T-cell (primary cell): ENCODE measurements around the gene PKIB. TPM values are rescaled to one million over a fixed set of nuclear protein-coding genes. Genes with fewer than 3 reads are reported as not detected.

Source experiments
- ATAC-seq, 4 experiments: fragments of 200-7000 bp in 3 of 4; fragments of 150-1000 bp in 1 of 4; cut with Tn5 transposase; replicated peaks in 1 of 4; 1 replicate in 3 of 4; 2 replicates in 1 of 4; pipeline ENCODE4 v1.10.0; 2021; ENCODE audit warnings: moderate library complexity in 3 of 4, mild to moderate bottlenecking in 2 of 4, moderate number of reproducible peaks in 1 of 4
- CTCF ChIA-PET, 2 donors: fragments of 300-600 bp; sonication (Branson Sonifier 250); formaldehyde crosslinking; loops; one replicate each; lab custom pipeline; 2022; ENCODE audit warnings: antibody characterized with exemption in 2 of 2; lab: Charles Lee
- POLR2A ChIA-PET, 2 donors: fragments of 300-600 bp; sonication (Branson Sonifier 250); formaldehyde crosslinking; loops; one replicate each; lab custom pipeline; 2022; ENCODE audit warnings: antibody characterized with exemption in 2 of 2; lab: Charles Lee
- DNase-seq, 35 experiments: peaks; one replicate each; pipeline versions ENCODE4 v3.0.0 to v3.0.0-alpha.2; 2013 to 2023
- H3K27ac ChIP-seq: one replicate; pipeline ENCODE4 v1.5.1; 2013; ENCODE audit warnings: low read length
- H3K27me3 ChIP-seq, 2 experiments: replicated peaks in 1 of 2; 1 replicate in 1 of 2; 2 replicates in 1 of 2; pipeline versions ENCODE4 v1.6.1 to v1.7.0; 2013; ENCODE audit warnings: low read length in 1 of 2, mixed read lengths in 1 of 2; ENCODE audit not compliant: control insufficient read depth in 2 of 2, insufficient read depth in 2 of 2; ENCODE audit errors: extremely low read depth in 1 of 2
- H3K36me3 ChIP-seq, 2 donors: 1 replicate in 1 of 2; 2 replicates in 1 of 2; pipeline versions ENCODE4 v1.6.1 to v1.7.0; 2013; ENCODE audit warnings: low read length in 1 of 2; ENCODE audit not compliant: control insufficient read depth in 2 of 2, insufficient read depth in 1 of 2; ENCODE audit errors: extremely low read depth in 1 of 2
- H3K4me1 ChIP-seq, 2 experiments: 1 replicate in 1 of 2; 2 replicates in 1 of 2; pipeline versions ENCODE4 v1.6.1 to v1.7.0; 2013; ENCODE audit warnings: low read length in 2 of 2, mixed read lengths in 1 of 2; ENCODE audit not compliant: insufficient read depth in 2 of 2, control insufficient read depth in 1 of 2; ENCODE audit errors: extremely low read depth in 1 of 2
- H3K4me3 ChIP-seq, 2 donors: 1 replicate in 1 of 2; 2 replicates in 1 of 2; pipeline versions ENCODE4 v1.5.1 to v1.7.0; 2013; ENCODE audit warnings: mild to moderate bottlenecking in 2 of 2, low read length in 1 of 2, moderate library complexity in 1 of 2; ENCODE audit not compliant: control insufficient read depth in 1 of 2; ENCODE audit errors: extremely low read depth in 1 of 2
- H3K9me3 ChIP-seq: 2 replicates; pipeline ENCODE4 v1.7.0; 2013
- H3K27ac Mint-ChIP-seq, 2 donors: one replicate each; pipeline ENCODE4 v1.8.0; 2020 to 2021; ENCODE audit warnings: mild to moderate bottlenecking in 2 of 2, mixed read lengths in 2 of 2
- H3K27me3 Mint-ChIP-seq, 2 donors: one replicate each; pipeline ENCODE4 v1.8.0; 2021 to 2022; ENCODE audit warnings: mixed read lengths in 2 of 2
- H3K36me3 Mint-ChIP-seq: one replicate; pipeline ENCODE4 v1.8.0; 2021; ENCODE audit warnings: mixed read lengths
- H3K4me1 Mint-ChIP-seq, 3 donors: one replicate each; pipeline ENCODE4 v1.8.0; 2020 to 2022; ENCODE audit warnings: mixed read lengths in 3 of 3, mild to moderate bottlenecking in 1 of 3
- H3K4me3 Mint-ChIP-seq, 3 donors: one replicate each; pipeline ENCODE4 v1.8.0; 2020 to 2022; ENCODE audit warnings: mild to moderate bottlenecking in 3 of 3, mixed read lengths in 3 of 3, moderate library complexity in 3 of 3
- H3K9me3 Mint-ChIP-seq, 3 donors: one replicate each; pipeline ENCODE4 v1.8.0; 2020 to 2022; ENCODE audit warnings: mixed read lengths in 3 of 3
- WGBS: methylation state at CpG from one replicate; pipeline ENCODE4 v1.1.5; 2013; ENCODE audit warnings: missing lambda C conversion rate; ENCODE audit not compliant: insufficient coverage; 5-methylcytosine and 5-hydroxymethylcytosine counted together
- total RNA-seq, 35 experiments: library from RNA in 6 of 35; stranded (reverse) in 6 of 35; fragments of 120-200 nt in 1 of 35; gene quantifications; one replicate each; pipeline versions ENCODE4 v1.2.1 to v1.2.4 and lab custom pipeline; 2013 to 2026

Gene PKIB
- total RNA-seq, 5 donors from 2014 or later (not counting 1 experiment from before 2014, with no cell fraction given) = 0.47 to 2.1 (median 1.1) TPM

DNA sequence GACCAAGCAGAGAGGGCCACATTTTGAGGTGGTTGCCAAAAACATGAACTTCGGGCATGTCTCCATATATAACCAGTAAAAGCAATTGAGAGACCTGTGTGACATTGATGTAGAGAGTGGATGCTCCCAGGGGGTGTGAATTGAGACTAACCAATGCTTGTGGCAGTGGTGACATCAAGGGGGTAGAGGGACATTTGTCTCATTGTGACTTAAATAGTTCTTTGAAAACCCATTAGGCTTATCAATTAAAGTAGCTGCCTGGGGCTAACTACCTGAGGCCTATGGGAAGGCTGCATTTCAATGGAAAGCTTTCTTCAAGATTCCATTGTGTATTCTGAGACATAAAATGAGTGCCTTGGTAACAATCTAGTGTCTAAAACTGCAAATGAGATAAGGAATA lies 87.3 kb downstream of the PKIB start:
- H3K27ac Mint-ChIP-seq = no peak overlapping the region
- CTCF ChIA-PET = no interaction called here
- POLR2A ChIA-PET = no interaction called here
- no CpG with 5 or more reads among the region's 1 CpG for WGBS
- ATAC-seq (no peak), DNase-seq (no peak)
- no peaks in the 10 kb centered on the region for H3K27me3 ChIP-seq
- H3K27ac ChIP-seq = no peak overlapping the region
- H3K36me3 ChIP-seq = no peaks in the 10 kb centered on the region
- H3K4me1 Mint-ChIP-seq = no peaks in the 10 kb centered on the region
- peaks cover 0 to 14% of the 10 kb centered on the region in 2 donors for H3K27me3 Mint-ChIP-seq
- H3K4me3 Mint-ChIP-seq = no peak overlapping the region
- H3K4me3 ChIP-seq = no peak overlapping the region
- H3K36me3 Mint-ChIP-seq = no peaks in the 10 kb centered on the region
- H3K9me3 ChIP-seq = no peaks in the 10 kb centered on the region
- H3K9me3 Mint-ChIP-seq = no peaks in the 10 kb centered on the region
- H3K4me1 ChIP-seq = no peaks in the 10 kb centered on the region

DNA sequence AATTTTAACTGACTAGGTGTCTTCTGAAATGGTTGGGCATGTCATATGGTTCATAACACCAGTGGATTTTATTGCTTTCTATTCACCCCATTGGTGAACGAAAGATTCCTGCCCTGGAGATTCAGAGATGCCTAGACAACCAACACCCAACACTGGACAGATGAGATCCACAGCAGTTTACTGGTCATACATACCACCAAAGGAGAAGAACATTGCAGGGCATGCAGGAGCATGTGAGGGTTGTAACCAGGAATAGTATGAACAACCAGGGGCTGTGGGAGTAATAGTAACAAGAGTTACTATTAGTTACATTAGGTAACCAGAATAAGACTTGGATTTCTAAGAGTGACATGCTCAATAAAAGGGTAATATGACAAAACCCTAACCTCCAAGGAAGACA lies 91.5 kb downstream of the PKIB start:
- Histone ChIP-seq H3K4me3 (no peak overlapping the region), H3K9me3 (no peaks in the 10 kb centered on the region), H3K27me3 (no peaks in the 10 kb centered on the region), H3K36me3 (no peaks in the 10 kb centered on the region), H3K27ac (no peak overlapping the region), H3K4me1 (no peaks in the 10 kb centered on the region)
- Mint-ChIP-seq H3K4me3 (no peak overlapping the region), H3K27me3 (no peaks in the 10 kb centered on the region), H3K9me3 (no peaks in the 10 kb centered on the region), H3K27ac (no peak overlapping the region), H3K4me1 (no peaks in the 10 kb centered on the region), H3K36me3 (no peaks in the 10 kb centered on the region)
- no peak for ATAC-seq
- POLR2A ChIA-PET = no interaction called here
- no peak for DNase-seq
- CTCF ChIA-PET = no interaction called here
- no CpG with 5 or more reads among the region's 1 CpG for WGBS

DNA sequence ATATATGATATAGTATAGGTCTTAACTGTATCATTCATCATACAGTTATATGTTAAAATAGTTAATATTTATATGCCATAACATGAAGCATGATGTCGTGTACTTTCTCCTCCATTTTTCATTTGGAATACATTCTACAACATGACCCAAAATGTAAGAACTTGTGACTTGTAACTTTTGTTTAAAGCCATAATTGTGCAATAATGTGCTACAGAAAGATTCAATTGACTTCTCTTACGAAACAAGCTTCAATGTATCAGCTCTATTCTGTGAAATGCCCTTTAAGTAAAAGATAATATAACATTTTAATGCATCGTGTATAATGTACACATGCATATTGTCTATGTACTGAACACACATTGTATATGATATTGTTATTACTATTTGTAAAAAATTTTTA lies 92.6 kb downstream of the PKIB start:
- WGBS = no CpG with 5 or more reads among the region's 3 CpGs
- Mint-ChIP-seq H3K36me3 (no peaks in the 10 kb centered on the region), H3K27me3 (peaks cover 0 to under 1% of the 10 kb centered on the region in 2 donors), H3K4me3 (no peak overlapping the region), H3K4me1 (no peaks in the 10 kb centered on the region), H3K27ac (no peak overlapping the region), H3K9me3 (no peaks in the 10 kb centered on the region)
- CTCF ChIA-PET = no interaction called here
- H3K4me3 ChIP-seq = no peak overlapping the region
- POLR2A ChIA-PET = no interaction called here
- ATAC-seq (no peak), DNase-seq (no peak)
- no peaks in the 10 kb centered on the region for H3K36me3 ChIP-seq
- no peaks in the 10 kb centered on the region for H3K27me3 ChIP-seq
- H3K27ac ChIP-seq = no peak overlapping the region
- H3K9me3 ChIP-seq = no peaks in the 10 kb centered on the region
- H3K4me1 ChIP-seq = no peaks in the 10 kb centered on the region

DNA sequence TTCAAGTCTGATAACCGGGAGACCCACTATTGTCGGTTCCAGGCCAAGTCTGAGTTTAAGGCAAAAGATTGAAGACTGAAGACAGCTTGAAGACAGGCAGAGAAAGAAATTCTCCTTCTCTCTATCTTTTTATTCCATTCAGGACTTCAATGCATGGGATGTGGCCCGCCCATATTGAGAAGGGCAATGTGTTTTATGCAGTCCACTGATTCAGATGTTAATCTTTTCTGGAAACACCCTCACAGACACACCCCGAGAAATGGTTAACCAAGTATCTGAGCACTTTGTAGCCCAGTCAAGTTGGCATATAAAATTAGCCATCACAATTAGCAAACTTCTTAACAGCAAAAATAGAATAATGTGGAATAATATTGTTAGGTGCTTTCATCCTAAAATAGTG lies 93.9 kb downstream of the PKIB start:
- no peaks in the 10 kb centered on the region for H3K9me3 ChIP-seq
- H3K27me3 ChIP-seq = no peaks in the 10 kb centered on the region
- no peak overlapping the region for H3K4me3 Mint-ChIP-seq
- ChIA-PET POLR2A (no interaction called here), CTCF (no interaction called here)
- no peaks in the 10 kb centered on the region for H3K36me3 ChIP-seq
- peaks cover 0 to 6% of the 10 kb centered on the region in 2 donors for H3K27me3 Mint-ChIP-seq
- H3K36me3 Mint-ChIP-seq = no peaks in the 10 kb centered on the region
- no CpG with 5 or more reads among the region's 4 CpGs for WGBS
- no peaks in the 10 kb centered on the region for H3K9me3 Mint-ChIP-seq
- DNase-seq = no peak
- no peaks in the 10 kb centered on the region for H3K4me1 ChIP-seq
- H3K4me3 ChIP-seq = no peak overlapping the region
- H3K27ac Mint-ChIP-seq = no peak overlapping the region
- ATAC-seq = no peak
- no peaks in the 10 kb centered on the region for H3K4me1 Mint-ChIP-seq
- no peak overlapping the region for H3K27ac ChIP-seq

DNA sequence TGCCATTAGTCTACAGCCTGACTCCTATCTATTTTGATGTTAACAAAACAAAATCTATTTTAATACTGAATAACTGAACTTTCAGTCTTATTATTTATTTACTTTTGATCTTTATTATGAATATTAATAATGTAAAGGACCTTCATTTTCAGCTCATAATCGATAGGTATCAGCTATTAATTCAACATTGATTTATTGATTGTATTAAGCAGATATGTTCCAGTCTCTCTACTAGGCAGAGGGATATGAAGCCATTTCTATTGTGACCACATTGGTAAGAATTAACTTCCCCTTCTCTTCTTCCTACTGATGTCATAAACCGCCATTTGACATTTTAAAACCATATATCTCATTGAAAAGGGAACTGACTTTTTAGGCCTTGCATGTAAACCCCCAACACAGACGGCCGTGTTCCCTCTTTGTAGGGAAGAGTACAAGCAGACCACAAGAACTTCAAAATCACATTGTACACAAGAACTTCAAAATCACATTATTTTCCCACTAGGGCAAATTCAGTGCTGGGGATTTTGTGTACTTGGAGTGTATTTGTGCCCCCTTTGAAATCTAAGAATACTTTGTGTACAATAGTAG lies 99.8 kb downstream of the PKIB start:
- ChIA-PET CTCF (interaction anchor here in 1 of 2 donors (0.6 kb wide), 1 partner anchor 10 kb away, joined by 5 read pairs; no protein-coding TSS in a partner anchor), POLR2A (no interaction called here)
- Histone ChIP-seq H3K27me3 (no peaks in the 10 kb centered on the region), H3K27ac (no peak overlapping the region), H3K9me3 (no peaks in the 10 kb centered on the region), H3K36me3 (no peaks in the 10 kb centered on the region), H3K4me3 (no peak overlapping the region), H3K4me1 (no peaks in the 10 kb centered on the region)
- Mint-ChIP-seq H3K36me3 (no peaks in the 10 kb centered on the region), H3K4me1 (no peaks in the 10 kb centered on the region), H3K4me3 (no peak overlapping the region), H3K27me3 (peaks cover 0 to 6% of the 10 kb centered on the region in 2 donors), H3K9me3 (no peaks in the 10 kb centered on the region), H3K27ac (no peak overlapping the region)
- no CpG with 5 or more reads among the region's 4 CpGs for WGBS
- ATAC-seq = no peak
- DNase-seq = peak in 2 of 35 experiments; percentile 5 to 17

DNA sequence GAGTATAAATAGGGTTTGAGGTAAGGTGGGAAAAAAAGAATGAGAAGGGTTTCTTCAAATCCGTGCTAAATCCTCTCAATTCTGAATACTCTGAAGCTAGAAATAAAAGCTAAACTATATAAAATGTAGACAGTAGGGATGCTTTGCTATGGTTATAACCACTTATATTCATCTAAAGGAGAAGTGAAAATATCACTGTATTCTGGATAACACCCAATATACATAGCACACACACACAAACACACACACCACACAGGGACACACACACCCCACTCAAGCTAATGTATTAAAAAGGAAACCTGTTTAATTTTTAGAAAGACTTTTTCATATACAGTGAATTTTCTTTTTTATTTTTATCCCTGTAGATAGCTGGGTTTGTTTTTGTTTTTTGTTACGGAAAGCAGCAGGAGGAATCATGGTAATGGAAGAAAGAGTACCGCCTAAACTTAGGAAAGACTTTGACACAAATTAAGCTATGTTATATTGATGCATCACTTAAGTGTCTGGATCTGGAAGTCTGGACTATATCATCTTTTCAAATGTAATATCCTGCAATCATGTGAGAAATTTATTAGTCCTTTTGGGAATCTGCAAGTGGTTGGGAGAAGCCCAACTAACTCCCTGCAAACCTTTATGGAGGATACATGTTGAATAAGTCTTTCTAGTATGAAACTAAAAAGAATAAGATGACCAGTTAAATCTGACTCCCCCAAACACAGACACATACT lies 100.9 kb downstream of the PKIB start:
- H3K36me3 Mint-ChIP-seq = no peaks in the 10 kb centered on the region
- Histone ChIP-seq H3K36me3 (no peaks in the 10 kb centered on the region), H3K27me3 (no peaks in the 10 kb centered on the region), H3K4me3 (no peak overlapping the region), H3K9me3 (no peaks in the 10 kb centered on the region), H3K4me1 (no peaks in the 10 kb centered on the region), H3K27ac (no peak overlapping the region)
- H3K4me3 Mint-ChIP-seq = no peak overlapping the region
- POLR2A ChIA-PET = no interaction called here
- DNase-seq = no peak
- no CpG with 5 or more reads among the region's 3 CpGs for WGBS
- no peaks in the 10 kb centered on the region for H3K9me3 Mint-ChIP-seq
- no peak overlapping the region for H3K27ac Mint-ChIP-seq
- H3K4me1 Mint-ChIP-seq = no peaks in the 10 kb centered on the region
- CTCF ChIA-PET = no interaction called here
- no peak for ATAC-seq
- H3K27me3 Mint-ChIP-seq = peaks cover 2 to 6% of the 10 kb centered on the region in 2 donors
